GM19099 (cell line): ENCODE measurements around the gene PCYT1A.

Experiments used
- POLR2A ChIP-seq: IDR thresholded peaks from 3 replicates; pipeline ENCODE4 v1.6.1; 2011; ENCODE audit warnings: low read depth; ENCODE audit not compliant: insufficient read length; ENCODE audit errors: extremely low read depth

PCYT1A gene

GRCh38 chr3:196292286-196292923 is 4.9 kb upstream of the PCYT1A start:
- TF ChIP-seq POLR2A = peak; percentile 32

GRCh38 chr3:196288141-196288460 is 575 bp upstream of the PCYT1A start:
- no peak for TF ChIP-seq POLR2A

- TF ChIP-seq POLR2A = no peak
Observed at GRCh38 chr3:196287090-196287439, 461 bp downstream of the PCYT1A start.

GRCh38 chr3:196284396-196284795 is 3.1 kb downstream of the PCYT1A start:
- no peak for TF ChIP-seq POLR2A

- TF ChIP-seq POLR2A = no peak
Observed at GRCh38 chr3:196281962-196282361, 5.6 kb downstream of the PCYT1A start.

GRCh38 chr3:196280689-196281440 is 6.7 kb downstream of the PCYT1A start:
- no peak for TF ChIP-seq POLR2A

GRCh38 chr3:196275126-196275525 is 12.4 kb downstream of the PCYT1A start:
- TF ChIP-seq POLR2A = no peak

GRCh38 chr3:196274585-196274984 is 12.9 kb downstream of the PCYT1A start:
- no peak for TF ChIP-seq POLR2A

- TF ChIP-seq POLR2A = no peak
Observed at GRCh38 chr3:196273655-196274054, 13.9 kb downstream of the PCYT1A start.

- no peak for TF ChIP-seq POLR2A
Observed at GRCh38 chr3:196272826-196273225, 14.7 kb downstream of the PCYT1A start.

- TF ChIP-seq POLR2A = no peak
Observed at GRCh38 chr3:196270499-196270898, 17.0 kb downstream of the PCYT1A start.

GRCh38 chr3:196268284-196269163 is 19.0 kb downstream of the PCYT1A start:
- TF ChIP-seq POLR2A = no peak

- no peak for TF ChIP-seq POLR2A
Observed at GRCh38 chr3:196263819-196264218, 23.7 kb downstream of the PCYT1A start.

- no peak for TF ChIP-seq POLR2A
Observed at GRCh38 chr3:196260784-196261183, 26.7 kb downstream of the PCYT1A start.

- no peak for TF ChIP-seq POLR2A
Observed at GRCh38 chr3:196255776-196256175, 31.8 kb downstream of the PCYT1A start.

GRCh38 chr3:196254376-196255283 is 32.9 kb downstream of the PCYT1A start:
- TF ChIP-seq POLR2A = no peak

GRCh38 chr3:196251918-196252317 is 35.6 kb downstream of the PCYT1A start:
- TF ChIP-seq POLR2A = no peak
